B cell (primary cell): ENCODE results near the gene MPZL1.

Experiments used
- CTCF ChIP-seq: fragments of 200-600 bp; IDR thresholded peaks from one replicate; pipeline ENCODE4 v1.8.0; 2022; ENCODE audit warnings: antibody characterized with exemption, mild to moderate bottlenecking
- EZH2 ChIP-seq: IDR thresholded peaks from 2 replicates; pipeline ENCODE4 v1.6.1; 2012; ENCODE audit warnings: borderline replicate concordance, low read depth, mild to moderate bottlenecking, moderate library complexity, low read length; ENCODE audit not compliant: insufficient read depth, poor library complexity, severe bottlenecking

- TF ChIP-seq CTCF (no peak), EZH2 (no peak)
Observed at GRCh38 chr1:167728818-167729410, 7.1 kb downstream of the MPZL1 start.
